Femur (tissue), 1 donor: ENCODE measurements around the gene GIPC3.

Experiments
- DNase-seq: peaks from one replicate; pipeline ENCODE4 v3.0.0-alpha.2; 2017

Gene GIPC3

DNA sequence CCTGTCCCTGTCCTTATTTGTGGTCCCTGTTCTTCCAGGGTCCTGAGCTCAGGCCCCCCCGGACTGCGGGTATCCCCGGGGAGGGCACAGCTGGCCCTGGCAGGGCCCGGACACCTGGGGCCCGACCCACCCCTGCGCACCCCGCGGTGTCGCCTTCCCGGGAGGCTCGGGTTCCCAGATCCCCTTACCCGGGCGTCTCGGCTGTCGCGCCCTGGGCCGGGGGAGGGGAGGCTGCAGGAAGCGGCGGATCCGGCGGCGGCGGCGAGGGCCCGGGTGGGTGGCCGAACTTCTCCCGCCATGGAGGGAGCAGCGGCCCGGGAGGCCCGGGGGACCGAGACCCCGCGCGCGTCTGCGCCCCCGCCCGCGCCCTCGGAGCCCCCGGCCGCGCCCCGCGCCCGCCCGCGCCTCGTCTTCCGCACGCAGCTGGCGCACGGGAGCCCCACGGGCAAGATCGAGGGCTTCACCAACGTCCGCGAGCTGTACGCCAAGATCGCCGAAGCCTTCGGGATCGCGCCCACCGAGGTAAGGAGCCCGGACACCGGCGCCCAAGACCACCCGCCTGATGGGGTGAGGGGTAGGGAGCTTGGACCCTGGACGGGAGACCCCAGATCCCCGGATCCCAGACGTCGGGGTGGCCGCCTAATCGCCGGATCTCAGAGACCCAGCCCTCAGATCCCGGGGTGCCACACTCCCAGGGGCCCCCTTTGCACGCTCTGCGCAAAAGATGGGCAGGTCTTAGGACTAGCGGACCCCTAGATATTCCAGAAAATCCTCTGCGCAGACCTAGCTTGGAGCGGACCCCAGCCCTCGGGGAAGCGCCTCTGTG, at the start of gene GIPC3:
Gene GIPC3 (plus strand): TSS at position 178 of the 826 bp plus-strand sequence. CDS start 120 bp downstream, at position 298.
- DNase-seq = no peak

DNA sequence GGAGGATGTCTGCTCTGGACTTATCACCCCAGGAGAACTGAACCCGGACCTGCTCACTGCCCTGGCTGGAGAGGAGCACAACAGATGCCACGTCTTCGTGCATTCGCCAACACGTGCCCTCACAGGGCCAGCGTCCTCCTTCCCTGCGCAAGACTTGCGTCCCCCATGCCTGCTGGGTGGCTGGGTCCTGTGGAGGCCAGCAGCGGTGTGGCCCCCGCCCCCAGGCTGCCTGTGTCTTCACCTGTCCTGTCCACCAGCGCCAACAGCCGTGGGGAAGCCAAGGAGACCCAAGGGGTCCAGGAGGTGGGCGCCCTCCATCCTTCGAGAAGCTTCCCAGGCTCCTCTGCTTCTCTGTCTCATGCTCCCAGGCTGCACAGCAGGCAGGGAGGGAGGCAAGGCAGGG, 49.7 kb upstream of the GIPC3 start:
- DNase-seq = no peak

DNA sequence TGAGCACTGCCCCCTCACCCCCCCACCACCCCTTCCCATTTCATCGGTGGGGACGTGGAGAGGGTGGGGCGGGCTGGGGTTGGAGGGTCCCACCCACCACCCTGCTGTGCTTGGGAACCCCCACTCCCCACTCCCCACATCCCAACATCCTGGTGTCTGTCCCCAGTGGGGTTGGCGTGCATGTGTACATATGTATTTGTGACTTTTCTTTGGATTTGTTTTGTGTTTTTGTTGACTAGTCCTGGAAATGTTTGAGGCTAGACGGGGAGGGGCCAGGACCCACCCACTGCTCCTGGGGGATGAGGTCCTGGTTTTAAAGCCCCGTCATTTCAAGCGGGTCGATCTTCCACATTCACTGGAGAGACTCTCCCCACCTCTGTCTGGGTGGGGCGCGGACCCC, 49.3 kb upstream of the GIPC3 start:
- no peak for DNase-seq

DNA sequence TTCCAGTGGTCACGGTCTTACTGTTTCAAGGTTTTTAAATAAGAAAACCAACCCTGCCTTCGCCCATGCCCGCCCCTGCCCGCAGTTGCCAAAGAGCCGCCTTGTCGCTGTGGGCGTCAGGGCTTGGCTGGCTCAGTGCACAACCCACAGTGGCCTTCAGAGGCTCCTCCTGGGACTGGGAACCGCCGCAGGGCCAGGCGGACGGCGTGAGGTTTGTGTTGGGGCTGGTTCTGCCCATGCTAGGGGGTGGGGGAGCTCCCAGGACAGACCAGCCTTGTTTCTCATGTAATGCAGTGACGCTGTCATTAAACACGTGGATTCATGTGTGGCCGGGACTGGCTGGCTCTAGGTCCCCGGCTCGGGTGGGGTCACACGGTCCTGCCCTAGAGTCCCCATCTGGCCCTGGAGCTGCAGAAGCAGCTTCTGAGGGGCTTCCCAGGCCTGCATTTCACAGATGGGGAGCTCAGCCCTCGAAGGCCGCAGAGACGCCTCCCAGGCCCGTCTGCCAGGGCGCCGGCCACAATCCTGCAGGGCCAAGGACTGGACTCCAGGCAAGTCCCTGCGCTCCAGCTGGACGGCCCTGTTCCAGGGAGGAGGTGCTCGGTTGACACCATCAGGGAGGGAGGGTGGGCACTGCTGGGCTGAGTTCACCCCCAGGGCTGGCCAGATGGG, 48.7 kb upstream of the GIPC3 start:
- peak; percentile 85 for DNase-seq

DNA sequence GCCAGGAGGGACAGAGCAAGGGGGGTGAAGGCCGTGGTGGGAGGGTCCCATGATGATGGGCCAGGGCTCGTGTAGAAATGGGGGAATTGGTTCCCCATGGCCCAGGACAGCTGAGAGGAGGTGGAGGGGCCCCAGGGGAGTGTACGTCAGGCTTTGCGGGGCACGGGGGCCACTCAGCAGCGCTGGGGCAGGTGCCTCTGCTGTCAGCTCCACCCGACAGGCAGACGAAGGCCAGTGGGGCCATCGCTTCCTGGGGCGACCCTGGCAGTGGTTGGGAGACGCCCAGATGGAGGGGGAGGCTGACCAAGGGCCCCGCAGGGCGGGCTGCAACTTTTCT, 48.2 kb upstream of the GIPC3 start:
- DNase-seq = no peak

DNA sequence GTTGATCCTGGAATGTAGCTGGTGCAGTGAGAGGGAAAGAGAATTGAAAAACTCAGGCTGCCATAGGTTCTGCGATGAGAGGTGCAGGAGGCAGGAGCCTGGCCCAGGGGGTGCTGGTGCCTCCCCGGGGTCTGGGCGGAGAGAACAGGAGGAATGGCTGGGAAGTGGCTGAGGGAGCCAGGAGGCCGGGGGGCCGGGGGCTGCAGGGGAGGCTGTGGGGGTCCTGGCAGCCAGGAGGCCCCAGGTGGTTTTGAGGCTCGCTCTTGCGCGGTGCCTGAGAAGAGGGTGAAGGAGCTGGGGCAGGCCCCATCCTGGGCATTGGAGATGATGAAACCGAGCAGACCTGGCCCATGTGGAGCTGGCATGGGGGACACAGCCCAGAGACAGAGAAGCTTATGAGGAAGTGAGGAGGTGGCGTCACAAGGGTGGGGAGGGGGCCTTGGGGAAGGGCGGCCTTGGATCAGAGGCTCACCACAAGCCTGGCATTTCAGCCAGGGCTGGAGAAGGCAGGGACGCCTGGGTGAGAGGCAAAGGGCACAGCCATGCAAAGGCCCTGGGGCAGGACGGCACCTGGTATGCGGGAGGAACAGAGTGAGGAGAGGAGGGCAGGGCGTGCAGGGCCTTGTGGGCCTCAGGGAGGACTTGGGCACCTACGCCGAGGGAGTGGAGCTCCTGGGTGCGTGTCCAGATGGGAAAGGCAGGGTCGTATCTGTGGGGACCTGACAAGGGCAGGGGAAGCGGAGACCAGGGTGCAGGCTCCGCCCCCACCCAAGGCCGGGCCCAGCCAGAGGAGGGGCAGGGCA, 47.6 kb upstream of the GIPC3 start:
- no peak for DNase-seq

DNA sequence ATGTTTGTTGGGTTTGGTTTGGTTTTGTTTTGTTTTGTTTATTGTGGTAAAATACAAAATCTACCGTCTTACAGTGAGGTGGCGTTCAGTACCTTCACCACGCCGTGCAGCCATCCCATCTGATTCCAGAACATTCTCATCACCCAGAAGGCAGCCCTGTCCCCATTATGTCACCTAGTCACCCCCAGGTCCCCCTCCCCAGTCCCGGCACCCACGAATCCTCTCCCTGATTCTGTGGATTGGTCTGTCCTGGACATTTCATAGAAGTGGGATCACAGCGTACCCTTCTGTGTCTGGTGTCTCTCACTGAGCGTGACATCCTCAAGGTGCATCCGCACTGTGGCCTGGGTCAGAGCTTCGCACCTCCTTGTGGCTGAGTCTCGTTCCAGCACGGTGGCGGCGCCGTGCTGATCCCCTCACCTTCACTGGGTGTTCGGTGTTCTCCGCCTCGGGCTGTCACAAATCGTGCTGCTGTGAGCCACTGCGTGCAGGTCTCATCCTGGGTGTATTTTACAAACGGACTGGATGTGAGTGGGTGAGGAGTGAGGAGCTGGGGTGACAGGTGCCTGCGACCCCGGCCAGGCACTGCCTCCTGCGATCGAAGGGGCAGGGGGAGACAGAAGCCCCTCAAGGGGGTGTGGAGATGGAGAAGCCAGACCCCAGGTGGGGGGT, 46.9 kb upstream of the GIPC3 start:
- no peak for DNase-seq

DNA sequence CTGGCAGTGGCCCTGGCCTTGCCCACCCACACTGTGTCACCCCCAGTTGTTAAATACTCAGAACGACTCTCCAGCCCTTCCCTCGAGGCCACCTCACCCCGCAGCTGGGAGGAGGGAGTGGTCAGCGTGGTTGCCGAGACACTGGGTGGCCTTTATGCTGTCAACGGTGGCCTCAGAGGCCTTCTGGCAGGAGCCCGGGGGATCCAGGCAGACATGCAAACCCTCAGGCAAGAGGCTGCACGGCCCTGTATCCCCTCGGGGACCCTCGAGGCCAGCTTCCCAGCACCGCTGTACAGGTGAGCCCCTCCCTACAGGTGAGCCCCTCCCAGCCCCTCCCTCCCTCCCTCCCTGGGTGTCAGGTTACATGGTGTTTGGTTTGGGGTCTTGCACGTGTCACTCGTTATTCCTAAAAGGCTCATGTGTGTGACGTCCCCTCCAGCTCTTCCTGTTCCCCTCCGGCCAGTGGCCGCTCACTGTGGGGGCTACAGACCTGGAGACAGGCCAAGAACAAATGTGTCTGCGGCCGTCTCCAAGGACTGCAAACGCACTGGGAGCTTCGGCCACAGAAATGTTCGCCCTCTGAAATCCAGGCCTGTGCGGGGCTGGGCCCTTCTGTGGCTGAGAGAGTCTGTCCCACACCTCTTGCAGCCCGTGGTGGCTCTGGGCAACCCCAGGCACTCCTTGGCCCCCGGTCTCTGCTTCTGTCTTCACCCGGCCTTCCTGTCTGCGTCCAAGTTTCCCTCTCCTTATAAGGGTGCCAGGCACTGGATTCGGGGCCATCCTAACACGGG, 46.1 kb upstream of the GIPC3 start, which contains the start of gene TEKTIP1:
Gene TEKTIP1 (plus strand): TSS at position 210 of the 791 bp plus-strand sequence. CDS start 4 bp downstream, at position 214.
- peak; percentile 60 for DNase-seq

- DNase-seq = no peak
Measured at GRCh38 chr19:3539756-3540118, 45.5 kb upstream of the GIPC3 start.

DNA sequence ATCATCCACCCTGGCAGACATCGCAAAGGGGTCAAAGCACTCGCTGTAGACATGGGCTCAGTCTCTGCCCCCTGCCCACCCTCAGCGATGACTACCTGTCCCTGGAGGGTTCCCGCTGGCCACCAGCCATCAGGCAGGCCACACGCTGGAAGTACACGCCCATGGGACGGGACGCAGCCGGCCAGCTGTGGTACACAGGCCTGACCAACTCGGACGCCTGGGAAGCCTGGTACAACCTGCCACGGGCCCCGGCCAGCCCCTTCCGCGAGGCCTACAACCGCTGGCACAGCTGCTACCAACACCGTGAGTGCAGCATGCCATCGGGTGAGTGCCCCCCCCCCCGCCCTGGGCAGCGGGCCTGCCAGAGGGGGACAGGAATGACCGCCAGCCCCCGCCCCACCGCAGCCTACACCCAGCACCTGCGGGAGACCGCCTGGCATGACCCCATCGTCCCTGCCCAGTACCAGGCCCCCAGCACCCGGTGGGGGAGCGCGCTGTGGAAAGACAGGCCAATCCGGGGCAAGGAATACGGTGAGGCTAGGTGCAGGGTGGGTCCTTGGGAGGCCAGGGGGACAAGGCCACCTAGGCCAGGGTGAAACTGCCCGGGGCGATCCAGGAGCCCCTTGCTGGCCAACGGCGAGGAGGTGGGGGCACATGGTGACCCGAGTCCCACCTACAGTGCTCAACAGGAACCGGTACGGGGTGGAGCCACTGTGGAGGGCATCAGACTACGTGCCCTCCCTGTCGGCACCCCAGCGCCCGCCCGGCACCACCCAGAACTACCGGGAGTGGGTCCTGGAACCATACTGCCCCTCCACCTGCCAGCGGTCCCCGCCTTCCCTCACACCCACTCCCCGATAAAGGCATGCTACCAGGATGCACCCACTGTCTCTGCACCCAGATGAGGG, 41.9 kb upstream of the GIPC3 start:
- DNase-seq = no peak

DNA sequence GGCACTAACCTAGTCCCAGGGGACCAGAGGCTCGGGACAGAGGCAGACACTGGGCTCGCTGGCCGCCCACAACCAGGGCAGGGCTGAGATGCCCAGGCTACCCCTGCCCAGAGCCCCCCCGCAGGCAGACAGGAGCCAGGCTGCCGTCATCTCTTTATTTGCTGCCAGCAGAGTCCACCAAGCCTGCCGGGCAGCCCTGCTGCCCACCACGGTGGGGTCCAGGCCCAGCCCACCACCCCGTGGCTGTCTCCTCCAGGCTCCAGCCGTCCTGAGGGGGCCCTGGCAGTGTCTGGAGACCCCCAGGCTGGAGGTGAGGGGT, 41.3 kb upstream of the GIPC3 start:
- DNase-seq = no peak

- DNase-seq = peak; percentile 69
Measured at GRCh38 chr19:3544742-3545668, 40.3 kb upstream of the GIPC3 start.

DNA sequence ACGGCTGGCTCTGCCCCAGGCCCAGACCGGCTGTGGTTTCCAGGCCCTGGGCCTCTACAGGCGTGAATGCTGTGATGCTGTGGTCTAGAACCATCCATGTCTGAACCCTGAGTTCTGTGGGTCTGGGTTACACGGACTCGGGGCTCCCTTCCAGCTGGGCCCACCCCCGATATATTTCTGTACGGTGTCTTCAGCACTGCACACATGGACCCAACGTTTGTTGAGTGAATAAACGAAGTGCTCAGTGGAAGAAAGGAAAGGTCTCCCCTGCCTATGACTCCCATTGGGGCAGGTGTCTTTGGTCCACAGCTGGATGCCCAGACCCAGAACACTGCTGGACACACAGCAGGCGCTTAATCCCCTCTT, 39.6 kb upstream of the GIPC3 start:
- no peak for DNase-seq

DNA sequence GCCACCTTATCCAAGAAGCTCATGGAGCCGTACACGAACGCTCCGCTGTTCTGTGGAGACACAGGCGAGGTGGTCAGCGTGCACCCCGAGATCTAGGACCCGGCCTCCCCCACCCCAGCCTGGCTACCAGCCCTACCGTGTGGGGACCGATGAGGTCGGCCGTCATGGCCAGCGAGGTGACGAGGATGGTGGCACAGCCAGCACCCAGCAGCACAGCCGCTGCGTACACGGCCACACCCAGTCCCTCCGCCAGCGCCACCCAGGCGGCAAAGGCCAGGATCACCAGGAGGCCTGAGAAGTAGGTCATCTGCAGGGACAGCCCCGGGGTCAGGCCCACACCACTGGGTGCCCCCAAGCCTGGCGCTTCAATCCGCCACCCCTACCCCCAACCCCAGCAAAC, 39.2 kb upstream of the GIPC3 start:
- DNase-seq = no peak

DNA sequence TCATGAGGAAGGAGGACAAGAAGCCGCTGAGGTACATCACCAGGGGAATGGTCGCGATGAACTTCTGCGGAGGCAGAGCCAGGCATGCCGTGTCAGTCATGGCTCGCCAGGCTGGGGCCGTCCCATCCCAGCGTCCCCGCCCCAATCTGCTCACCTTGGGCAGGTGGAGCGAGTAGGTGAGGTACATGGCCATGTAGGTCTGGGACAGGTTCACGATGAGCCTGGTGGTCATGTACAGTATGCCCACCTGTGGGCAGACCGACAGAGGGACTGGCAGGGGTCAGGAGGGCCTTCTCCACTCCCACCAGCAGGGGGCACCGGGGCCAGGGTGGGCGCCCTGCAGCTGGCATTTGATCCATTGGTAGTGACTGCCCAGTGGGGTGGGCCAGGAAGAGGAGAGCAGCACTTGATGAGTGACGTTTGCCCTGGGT, 38.0 kb upstream of the GIPC3 start:
- no peak for DNase-seq

DNA sequence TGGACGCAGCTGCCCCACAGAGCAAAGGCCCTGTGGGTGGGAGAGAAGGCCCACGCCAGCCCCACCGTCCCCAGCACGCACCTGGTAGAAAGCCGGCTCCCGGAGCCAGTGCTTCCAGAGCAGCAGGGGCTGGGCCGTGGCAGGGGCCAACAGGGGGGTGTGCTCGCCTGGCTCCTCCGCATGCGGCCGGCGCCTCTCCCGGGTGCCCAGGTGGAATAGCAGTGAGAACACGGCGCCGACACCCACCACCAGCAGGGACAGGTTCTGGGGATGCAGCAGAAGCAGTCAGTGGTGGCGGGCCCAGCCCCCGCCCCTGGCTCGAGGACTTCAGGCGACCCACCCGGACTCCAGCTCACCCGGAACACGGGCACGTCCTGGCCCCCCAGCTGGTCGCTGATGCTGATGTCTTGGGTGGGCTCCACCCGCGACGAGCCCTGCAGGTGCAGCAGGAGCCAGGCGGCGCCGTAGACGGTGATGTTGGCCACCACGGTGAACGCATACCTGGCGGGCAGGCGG, 37.5 kb upstream of the GIPC3 start:
- no peak for DNase-seq

DNA sequence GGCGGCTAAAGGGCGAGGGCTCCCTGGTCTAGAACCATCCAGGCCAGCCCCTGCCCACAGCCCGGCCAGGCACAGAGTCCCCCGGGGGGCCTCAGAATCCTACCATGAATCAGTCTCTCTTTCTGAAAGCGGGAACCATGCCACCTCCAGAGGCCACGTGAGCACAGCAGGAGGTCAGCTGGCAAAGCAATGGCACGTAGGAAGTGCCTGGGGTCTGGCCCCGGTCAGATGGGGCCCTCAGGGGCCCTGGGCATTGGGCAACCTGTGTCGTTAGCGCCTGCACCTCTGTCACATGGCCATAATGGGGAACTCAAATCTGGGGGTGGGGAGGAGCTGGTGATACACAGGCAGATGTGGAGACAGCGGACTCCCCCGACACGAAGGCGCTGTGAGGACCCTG, 36.7 kb upstream of the GIPC3 start:
- peak; percentile 53 for DNase-seq

DNA sequence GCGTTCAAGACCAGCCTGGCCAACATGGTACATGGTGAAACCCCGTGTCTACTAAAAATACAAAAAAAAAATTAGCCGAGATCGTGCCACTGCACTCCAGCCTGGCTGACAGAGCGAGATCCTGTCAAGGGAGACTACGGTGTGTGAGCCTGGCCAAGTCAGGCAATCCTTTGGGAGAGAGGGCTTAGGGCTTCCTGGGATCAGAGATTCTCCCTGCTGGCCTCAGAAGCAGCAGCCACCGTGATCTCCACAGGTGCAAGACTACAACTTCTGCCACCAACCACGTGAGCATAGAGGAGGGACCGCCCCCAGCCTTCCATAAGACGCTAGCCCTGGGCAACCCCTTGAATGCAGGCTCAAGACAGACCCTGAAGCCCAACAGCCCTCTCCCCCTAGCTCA, 35.5 kb upstream of the GIPC3 start:
- no peak for DNase-seq

DNA sequence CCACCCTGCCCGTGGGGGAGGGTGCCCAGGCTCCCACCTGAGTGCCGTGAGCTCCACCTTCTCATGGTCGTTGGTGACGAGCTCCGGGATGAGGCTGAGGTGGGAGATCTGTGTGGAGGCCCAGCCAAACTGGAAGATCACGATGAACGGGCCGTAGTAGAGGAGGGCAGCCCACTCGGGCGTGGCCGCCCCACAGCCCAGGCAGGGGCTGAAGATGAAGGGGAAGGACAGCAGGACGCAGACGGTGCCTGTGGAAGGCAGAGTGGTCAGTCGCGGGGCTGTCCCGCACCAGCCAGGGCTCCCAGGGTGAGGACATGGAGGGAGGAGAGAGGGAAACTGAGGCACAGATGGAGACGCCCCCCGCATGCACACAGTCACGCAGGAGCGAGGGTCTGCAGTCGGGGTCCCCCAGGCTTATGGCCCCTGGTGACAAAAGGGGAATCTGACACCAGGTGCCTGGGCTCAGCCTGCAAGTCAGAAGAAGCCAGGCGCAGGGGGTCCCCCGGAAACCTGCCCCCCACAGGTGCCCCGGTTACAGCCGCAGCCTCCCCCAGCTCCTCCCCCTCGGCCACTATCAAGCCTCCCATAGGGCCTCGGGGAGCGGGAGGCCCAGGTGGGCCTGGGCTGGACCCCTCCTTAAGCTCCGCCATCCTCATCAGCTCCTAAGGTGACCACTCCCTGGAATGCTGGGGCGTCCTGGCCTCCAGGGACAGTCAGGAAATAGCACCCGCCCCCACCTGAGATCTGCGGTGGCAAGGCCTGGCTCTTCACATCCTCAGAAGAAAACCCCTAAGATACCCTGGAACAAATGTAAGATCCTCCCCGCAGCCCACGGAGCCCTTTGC, 34.1 kb upstream of the GIPC3 start:
- DNase-seq = no peak
